ENCODE measurements around the gene NPBWR2.

The NPBWR2 gene

GRCh38 chr20:64106981-64107735 is at the start of gene NPBWR2:
Gene NPBWR2, minus strand, starts transcription at chr20:64107565. Its CDS starts 734 bp downstream, at chr20:64106831.
- DNase-seq (ENCODE audit: low read depth in 2 of 2), result no peak

GRCh38 chr20:64156136-64156885 is 48.9 kb upstream of the NPBWR2 start:
- DNase-seq (ENCODE audit: low read depth in 2 of 2), result no peak

- DNase-seq (ENCODE audit: low read depth in 2 of 2), result no peak
Observed at GRCh38 chr20:64155258-64156135, 48.1 kb upstream of the NPBWR2 start.

GRCh38 chr20:64154590-64155257 is 47.4 kb upstream of the NPBWR2 start:
- DNase-seq (ENCODE audit: low read depth in 2 of 2), result no peak

- DNase-seq (ENCODE audit: low read depth in 2 of 2), result no peak
Observed at GRCh38 chr20:64153861-64154589, 46.7 kb upstream of the NPBWR2 start.

GRCh38 chr20:64153410-64153809 is 46.0 kb upstream of the NPBWR2 start:
- DNase-seq (ENCODE audit: low read depth in 2 of 2), result no peak

- DNase-seq (ENCODE audit: low read depth in 2 of 2), result no peak
Observed at GRCh38 chr20:64152906-64153305, 45.5 kb upstream of the NPBWR2 start.

GRCh38 chr20:64151633-64152530 is 44.5 kb upstream of the NPBWR2 start:
- no peak for DNase-seq (ENCODE audit: low read depth in 2 of 2)

GRCh38 chr20:64150756-64151632 is 43.6 kb upstream of the NPBWR2 start:
- no peak for DNase-seq (ENCODE audit: low read depth in 2 of 2)

- DNase-seq (ENCODE audit: low read depth in 2 of 2), result no peak
Observed at GRCh38 chr20:64149809-64150560, 42.6 kb upstream of the NPBWR2 start.

GRCh38 chr20:64149141-64149540 is 41.8 kb upstream of the NPBWR2 start:
- DNase-seq (ENCODE audit: low read depth in 2 of 2), result no peak

- no peak for DNase-seq (ENCODE audit: low read depth in 2 of 2)
Observed at GRCh38 chr20:64148581-64148980, 41.2 kb upstream of the NPBWR2 start.

GRCh38 chr20:64146936-64147477 is 39.6 kb upstream of the NPBWR2 start:
- DNase-seq (ENCODE audit: low read depth in 2 of 2), result no peak

- no peak for DNase-seq (ENCODE audit: low read depth in 2 of 2)
Observed at GRCh38 chr20:64146301-64146935, 39.1 kb upstream of the NPBWR2 start.

GRCh38 chr20:64145458-64146300 is 38.3 kb upstream of the NPBWR2 start:
- no peak for DNase-seq (ENCODE audit: low read depth in 2 of 2)

GRCh38 chr20:64144144-64144912 is 37.0 kb upstream of the NPBWR2 start:
- no peak for DNase-seq (ENCODE audit: low read depth in 2 of 2)

All from stimulated activated CD8-positive, alpha-beta memory T cell treated with anti-CD3 and anti-CD28 coated beads, Interleukin-15, amount 100 ng/mL, for 4 hours (primary cell).